Lower leg skin (tissue), 4 donors: Measurements from ENCODE around the gene ESPL1. TPM values are rescaled to one million over a fixed set of nuclear protein-coding genes. Genes with fewer than 3 reads are reported as not detected.

ENCODE experiments used
- DNase-seq, 2 donors: peaks; one replicate each; pipeline ENCODE4 v3.0.0-alpha.2; 2019; ENCODE audit warnings: low spot score in 2 of 2
- H3K4me3 ChIP-seq: fragments of 200-600 bp; sonication (generic); 2 replicates; pipeline ENCODE4 v1.5.1; 2017; ENCODE audit warnings: mild to moderate bottlenecking, low read depth; ENCODE audit not compliant: poor library complexity, severe bottlenecking
- CTCF ChIP-seq, 3 donors: fragments of 450-650 bp; IDR thresholded peaks; one replicate each; pipeline ENCODE4 v1.5.1; 2016; ENCODE audit warnings: antibody characterized with exemption in 3 of 3, mild to moderate bottlenecking in 3 of 3, moderate library complexity in 2 of 3
- POLR2A ChIP-seq, 2 donors: fragments of 450-650 bp; IDR thresholded peaks; one replicate each; pipeline ENCODE4 v1.6.1; 2016 to 2017; ENCODE audit warnings: antibody characterized with exemption in 2 of 2, mild to moderate bottlenecking in 1 of 2, moderate library complexity in 1 of 2
- WGBS, 2 donors: methylation state at CpG; one replicate each; pipeline ENCODE4 v1.1.5; 2018; 5-methylcytosine and 5-hydroxymethylcytosine counted together
- intact Hi-C: fragments of 100-400 bp; cut with DNase I; formaldehyde crosslinking; loops from one replicate; pipeline ENCODE4 v1.15.0; 2023; ENCODE audit warnings: low total_unique reads
- total RNA-seq, 4 donors: library from RNA; depleted of rRNA; stranded (reverse); fragments of >200 nt; gene quantifications; one replicate each; pipeline ENCODE4 v1.1.0, GENCODE V29; 2016

The ESPL1 gene
- total RNA-seq, 4 donors from 2014 or later = 4.7 to 13.6 (median 5.8) TPM

- no peak overlapping the region for H3K4me3 ChIP-seq
- intact Hi-C loops = no loop called here
- 84 to 92% methylated on average over 6 of the region's 6 CpGs for WGBS, 2 donors
- TF ChIP-seq POLR2A (IDR thresholded peaks at IDR 0.05) (no peak), CTCF (IDR thresholded peaks at IDR 0.05) (no peak)
- no peak for DNase-seq
Observed at GRCh38 chr12:53259891-53260290, 8.2 kb upstream of the ESPL1 start.

GRCh38 chr12:53265783-53266182, 2.3 kb upstream of the ESPL1 start:
- WGBS, 2 donors = 81% methylated on average over 2 of the region's 2 CpGs
- no peak overlapping the region for H3K4me3 ChIP-seq
- intact Hi-C loops = no loop called here
- no peak for DNase-seq
- TF ChIP-seq POLR2A (IDR thresholded peaks at IDR 0.05) = no peak
- no peak for TF ChIP-seq CTCF (IDR thresholded peaks at IDR 0.05)

- no peak for DNase-seq
- TF ChIP-seq CTCF (IDR thresholded peaks at IDR 0.05) = no peak
- WGBS, 2 donors = 40 to 42% methylated on average over 18 of the region's 18 CpGs
- H3K4me3 ChIP-seq = peak overlapping the region; percentile 60
- intact Hi-C loops = no loop called here
Observed at GRCh38 chr12:53267306-53267998, 647 bp upstream of the ESPL1 start.

- H3K4me3 ChIP-seq = peak overlapping the region; percentile 60
- intact Hi-C loops = no loop called here
- 56 to 57% methylated on average over 20 of the region's 20 CpGs for WGBS, 2 donors
- no peak for DNase-seq
- TF ChIP-seq POLR2A (IDR thresholded peaks at IDR 0.05) (no peak), CTCF (IDR thresholded peaks at IDR 0.05) (no peak)
Observed at GRCh38 chr12:53268630-53269562, 797 bp downstream of the ESPL1 start.

- intact Hi-C loops = no loop called here
- no peak for TF ChIP-seq CTCF (IDR thresholded peaks at IDR 0.05)
Observed at GRCh38 chr12:53274445-53274844, 6.3 kb downstream of the ESPL1 start.

More at GRCh38 chr12:53274445-53274844, 6.3 kb downstream of the ESPL1 start:
- no peak overlapping the region for H3K4me3 ChIP-seq
- 83 to 88% methylated on average over 5 of the region's 5 CpGs for WGBS, 2 donors
- DNase-seq = no peak
